OCI-LY3 (cell line): ENCODE results near the gene SRCAP.
A peak's percentile ranks its signal among the peaks of the same experiment; 100 is the strongest.

Experiments
- H2AFZ ChIP-seq: fragments of 200-600, 300-600 bp; shearing (Covaris generic); 2 replicates; pipeline ENCODE4 v1.6.0; 2014; ENCODE audit warnings: antibody characterized with exemption, low read depth, low read length
- H3K27ac ChIP-seq: fragments of 200-600, 300-600 bp; sonication (generic); 2 replicates; pipeline ENCODE4 v1.5.1; 2014; ENCODE audit warnings: mild to moderate bottlenecking, low read length, moderate library complexity, mixed read lengths
- H3K27me3 ChIP-seq: fragments of 200-600, 300-600 bp; sonication (generic); 2 replicates; pipeline ENCODE4 v1.6.1; 2014; ENCODE audit warnings: low read depth, low read length, mixed read lengths
- H3K36me3 ChIP-seq: fragments of 200-600, 300-600 bp; sonication (generic); replicated peaks from 2 replicates; pipeline ENCODE3; 2014; ENCODE audit warnings: low read depth, low read length, mixed read lengths
- H3K4me1 ChIP-seq: fragments of 300-600, 200-600 bp; sonication (generic); 2 replicates; pipeline ENCODE4 v1.6.1; 2014; ENCODE audit warnings: low read length, mixed read lengths
- H3K4me2 ChIP-seq: fragments of 200-600, 300-600 bp; sonication (generic); 2 replicates; pipeline ENCODE4 v1.6.1; 2014; ENCODE audit warnings: low read length, mixed read lengths
- H3K4me3 ChIP-seq: fragments of 300-600, 200-600 bp; sonication (generic); 2 replicates; pipeline ENCODE4 v1.5.1; 2014; ENCODE audit warnings: antibody characterized with exemption, mild to moderate bottlenecking, low read length, moderate library complexity
- H3K79me2 ChIP-seq: fragments of 300-600, 200-600 bp; shearing (Covaris generic); 2 replicates; pipeline ENCODE4 v1.6.1; 2014; ENCODE audit warnings: mild to moderate bottlenecking, low read length, mixed read lengths
- H3K9ac ChIP-seq: fragments of 300-600, 200-600 bp; shearing (Covaris generic); 2 replicates; pipeline ENCODE4 v1.6.0; 2014; ENCODE audit warnings: mild to moderate bottlenecking, low read length, moderate library complexity
- H3K9me3 ChIP-seq: fragments of 200-600, 300-600 bp; shearing (Covaris generic); 2 replicates; pipeline ENCODE4 v1.6.1; 2014; ENCODE audit warnings: low read length, mixed read lengths; ENCODE audit not compliant: insufficient read depth
- H4K20me1 ChIP-seq: fragments of 200-600, 300-600 bp; sonication (generic); 2 replicates; pipeline ENCODE4 v1.6.1; 2016; ENCODE audit warnings: low read length, mixed read lengths; ENCODE audit not compliant: insufficient read depth
- CTCF ChIP-seq: fragments of 200-600, 300-600 bp; sonication (generic); IDR thresholded peaks from 2 replicates; pipeline ENCODE4 v1.5.1; 2014; ENCODE audit warnings: antibody characterized with exemption, low read length, low read depth
- EZH2phosphoT487 ChIP-seq: fragments of 200-600 bp; shearing (Covaris generic); IDR thresholded peaks from 2 replicates; pipeline ENCODE4 v1.6.1; 2018; ENCODE audit warnings: antibody characterized with exemption, mixed run types, low read depth

SRCAP gene

GRCh38 chr16:30728899-30729672 lies 30.1 kb downstream of the SRCAP start:
- H4K20me1 ChIP-seq: no peaks in the 10 kb centered on the region
- peaks cover 12% of the 10 kb centered on the region for H3K4me1 ChIP-seq
- H3K27ac ChIP-seq: no peak overlapping the region
- H3K4me2 ChIP-seq: no peak overlapping the region
- H3K27me3 ChIP-seq: no peaks in the 10 kb centered on the region
- H3K4me3 ChIP-seq: no peak overlapping the region
- peaks cover 26% of the 10 kb centered on the region for H3K79me2 ChIP-seq
- TF ChIP-seq CTCF: no peak
- no peak for TF ChIP-seq EZH2phosphoT487
- no peak overlapping the region for H2AFZ ChIP-seq
- H3K36me3 ChIP-seq: peaks cover 63% of the 10 kb centered on the region
- H3K9ac ChIP-seq: no peak overlapping the region
- no peaks in the 10 kb centered on the region for H3K9me3 ChIP-seq

DNA sequence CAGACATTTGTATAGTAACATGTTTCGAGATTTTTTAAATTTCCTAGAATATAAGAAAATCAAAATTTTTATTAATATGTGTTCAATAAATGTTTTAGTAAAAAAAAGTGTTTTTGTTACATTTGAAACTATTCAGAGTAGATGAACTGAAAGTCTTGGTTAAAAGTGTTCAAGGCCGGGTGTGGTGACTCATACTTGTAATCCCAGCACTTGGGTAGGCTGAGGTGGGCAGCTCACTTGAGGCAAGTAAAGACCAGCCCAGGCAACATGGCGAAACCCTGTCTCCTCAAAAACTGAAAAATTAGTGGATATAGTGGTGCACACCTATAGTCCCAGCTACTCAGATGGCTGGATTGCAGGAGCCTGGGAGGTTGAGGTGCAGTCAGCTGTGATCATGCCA lies 32.4 kb downstream of the SRCAP start:
- TF ChIP-seq EZH2phosphoT487 (no peak), CTCF (no peak)
- H3K9ac ChIP-seq: no peak overlapping the region
- H3K4me2 ChIP-seq: no peak overlapping the region

DNA sequence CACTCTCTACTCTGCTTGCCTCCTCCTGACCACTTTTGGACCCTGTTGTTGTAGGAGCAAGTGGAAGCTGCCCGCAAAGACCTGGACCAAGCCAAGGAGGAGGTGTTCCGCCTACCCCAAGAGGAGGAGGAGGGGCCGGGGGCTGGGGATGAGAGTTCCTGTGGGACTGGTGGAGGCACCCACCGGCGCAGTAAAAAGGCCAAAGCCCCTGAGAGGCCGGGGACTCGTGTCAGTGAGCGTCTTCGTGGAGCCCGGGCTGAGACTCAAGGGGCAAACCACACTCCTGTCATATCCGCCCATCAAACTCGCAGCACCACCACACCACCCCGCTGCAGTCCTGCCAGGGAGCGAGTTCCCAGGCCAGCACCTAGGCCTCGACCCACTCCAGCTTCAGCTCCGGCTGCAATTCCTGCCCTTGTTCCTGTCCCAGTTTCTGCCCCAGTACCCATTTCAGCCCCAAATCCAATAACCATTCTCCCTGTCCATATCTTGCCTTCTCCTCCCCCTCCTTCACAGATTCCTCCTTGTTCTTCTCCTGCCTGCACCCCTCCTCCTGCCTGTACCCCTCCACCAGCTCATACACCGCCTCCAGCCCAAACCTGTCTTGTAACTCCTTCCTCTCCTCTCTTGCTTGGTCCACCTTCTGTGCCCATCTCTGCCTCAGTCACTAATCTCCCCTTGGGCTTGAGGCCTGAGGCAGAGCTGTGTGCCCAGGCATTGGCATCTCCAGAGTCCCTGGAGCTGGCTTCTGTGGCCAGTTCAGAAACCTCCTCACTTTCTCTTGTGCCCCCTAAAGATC lies 38.2 kb downstream of the SRCAP start:
- Histone ChIP-seq H2AFZ (no peak overlapping the region), H3K4me1 (no peaks in the 10 kb centered on the region), H3K36me3 (peaks cover 69% of the 10 kb centered on the region), H4K20me1 (no peaks in the 10 kb centered on the region), H3K9ac (no peak overlapping the region), H3K27me3 (no peaks in the 10 kb centered on the region), H3K79me2 (no peaks in the 10 kb centered on the region; the same call in 1 of the 2 replicates), H3K9me3 (no peaks in the 10 kb centered on the region), H3K4me3 (no peak overlapping the region), H3K27ac (no peak overlapping the region), H3K4me2 (no peak overlapping the region)
- TF ChIP-seq EZH2phosphoT487 (no peak), CTCF (no peak)

More for the DNA sequence above, 32.4 kb downstream of the SRCAP start:
- peak overlapping the region; percentile 28; the same call in 1 of the 2 replicates for H3K27ac ChIP-seq
- H3K27me3 ChIP-seq: no peaks in the 10 kb centered on the region
- no peaks in the 10 kb centered on the region for H3K9me3 ChIP-seq
- H3K79me2 ChIP-seq: peaks cover 15% of the 10 kb centered on the region
- H3K4me3 ChIP-seq: no peak overlapping the region
- H3K4me1 ChIP-seq: peaks cover 5% of the 10 kb centered on the region; the same call in 1 of the 2 replicates
- H4K20me1 ChIP-seq: no peaks in the 10 kb centered on the region
- H2AFZ ChIP-seq: no peak overlapping the region
- peaks cover 56% of the 10 kb centered on the region for H3K36me3 ChIP-seq
